Ascending aorta (tissue), 2 donors: ENCODE data around the gene GPBP1L1. TPM values are rescaled to one million over a fixed set of nuclear protein-coding genes. Genes with fewer than 3 reads are reported as not detected.

ENCODE experiments used
- DNase-seq, 2 donors: peaks; one replicate each; pipeline ENCODE4 v3.0.0-alpha.2; 2019; ENCODE audit warnings: low spot score in 2 of 2
- H3K27ac ChIP-seq, 2 donors: fragments of 200-600 bp; sonication (generic); one replicate each; pipeline ENCODE4 v1.5.1; 2016 to 2017; ENCODE audit warnings: mild to moderate bottlenecking in 1 of 2
- H3K27me3 ChIP-seq: fragments of 200-600 bp; sonication (generic); one replicate; pipeline ENCODE4 v1.5.1; 2017
- H3K36me3 ChIP-seq, 2 donors: fragments of 200-600 bp; sonication (generic); one replicate each; pipeline ENCODE4 v1.5.1; 2016
- H3K4me1 ChIP-seq, 2 donors: fragments of 200-600 bp; sonication (generic); one replicate each; pipeline ENCODE4 v1.5.1; 2016 to 2017; ENCODE audit warnings: mild to moderate bottlenecking in 1 of 2
- H3K4me3 ChIP-seq, 2 donors: fragments of 200-600 bp; sonication (generic); one replicate each; pipeline ENCODE4 v1.5.1; 2016 to 2017; ENCODE audit warnings: mild to moderate bottlenecking in 1 of 2
- H3K9me3 ChIP-seq, 2 donors: fragments of 200-600 bp; sonication (generic); one replicate each; pipeline ENCODE4 v1.5.1; 2016
- intact Hi-C: fragments of 100-400 bp; cut with DNase I; formaldehyde crosslinking; loops from one replicate; pipeline ENCODE4 v1.15.1; 2023
- total RNA-seq: library from RNA; depleted of rRNA; stranded (reverse); fragments of >200 nt; gene quantifications from one replicate; pipeline ENCODE4 v1.1.0, GENCODE V29; 2016
- TF ChIP-seq, protein P1 (sequence below), 3 experiments: fragments of 200-600 bp in 2 of 3; fragments of 450-650 bp in 1 of 3; sonication (generic) in 2 of 3; IDR thresholded peaks; one replicate each; pipeline ENCODE4 v1.5.1; 2016 to 2019; ENCODE audit warnings: antibody characterized with exemption in 3 of 3, mild to moderate bottlenecking in 1 of 3, moderate library complexity in 1 of 3

GPBP1L1 gene
- total RNA-seq, 1 donor from 2014 or later, result 161 TPM

DNA sequence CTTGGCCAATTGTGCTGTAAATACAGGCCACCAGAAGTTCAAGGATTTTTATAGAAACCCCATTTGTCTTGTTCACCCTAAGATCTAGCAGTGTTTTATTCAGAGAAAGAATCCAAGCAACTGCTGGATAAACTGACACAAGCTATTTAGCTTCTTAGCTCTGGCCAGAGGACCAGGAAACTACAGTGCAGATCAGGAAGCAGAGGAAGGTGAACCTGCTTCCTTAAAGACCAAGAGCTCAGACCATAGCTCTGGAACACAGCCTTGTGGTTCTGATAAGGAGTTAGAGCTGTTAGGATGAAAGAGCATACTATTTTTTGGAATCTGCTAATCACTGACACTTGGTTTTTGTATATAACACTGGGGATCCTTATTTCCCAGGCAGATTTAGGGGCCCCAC lies 57.3 kb downstream of the GPBP1L1 start:
- Histone ChIP-seq H3K9me3 (no peaks in the 10 kb centered on the region), H3K4me1 (no peaks in the 10 kb centered on the region), H3K27ac (no peak overlapping the region), H3K4me3 (no peak overlapping the region), H3K36me3 (peaks cover 67 to 84% of the 10 kb centered on the region in 2 donors), H3K27me3 (no peaks in the 10 kb centered on the region)
- TF ChIP-seq, protein P1, sequence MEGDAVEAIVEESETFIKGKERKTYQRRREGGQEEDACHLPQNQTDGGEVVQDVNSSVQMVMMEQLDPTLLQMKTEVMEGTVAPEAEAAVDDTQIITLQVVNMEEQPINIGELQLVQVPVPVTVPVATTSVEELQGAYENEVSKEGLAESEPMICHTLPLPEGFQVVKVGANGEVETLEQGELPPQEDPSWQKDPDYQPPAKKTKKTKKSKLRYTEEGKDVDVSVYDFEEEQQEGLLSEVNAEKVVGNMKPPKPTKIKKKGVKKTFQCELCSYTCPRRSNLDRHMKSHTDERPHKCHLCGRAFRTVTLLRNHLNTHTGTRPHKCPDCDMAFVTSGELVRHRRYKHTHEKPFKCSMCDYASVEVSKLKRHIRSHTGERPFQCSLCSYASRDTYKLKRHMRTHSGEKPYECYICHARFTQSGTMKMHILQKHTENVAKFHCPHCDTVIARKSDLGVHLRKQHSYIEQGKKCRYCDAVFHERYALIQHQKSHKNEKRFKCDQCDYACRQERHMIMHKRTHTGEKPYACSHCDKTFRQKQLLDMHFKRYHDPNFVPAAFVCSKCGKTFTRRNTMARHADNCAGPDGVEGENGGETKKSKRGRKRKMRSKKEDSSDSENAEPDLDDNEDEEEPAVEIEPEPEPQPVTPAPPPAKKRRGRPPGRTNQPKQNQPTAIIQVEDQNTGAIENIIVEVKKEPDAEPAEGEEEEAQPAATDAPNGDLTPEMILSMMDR (IDR thresholded peaks at IDR 0.05), result no peak
- intact Hi-C loops, result no loop called here
- DNase-seq, result no peak

DNA sequence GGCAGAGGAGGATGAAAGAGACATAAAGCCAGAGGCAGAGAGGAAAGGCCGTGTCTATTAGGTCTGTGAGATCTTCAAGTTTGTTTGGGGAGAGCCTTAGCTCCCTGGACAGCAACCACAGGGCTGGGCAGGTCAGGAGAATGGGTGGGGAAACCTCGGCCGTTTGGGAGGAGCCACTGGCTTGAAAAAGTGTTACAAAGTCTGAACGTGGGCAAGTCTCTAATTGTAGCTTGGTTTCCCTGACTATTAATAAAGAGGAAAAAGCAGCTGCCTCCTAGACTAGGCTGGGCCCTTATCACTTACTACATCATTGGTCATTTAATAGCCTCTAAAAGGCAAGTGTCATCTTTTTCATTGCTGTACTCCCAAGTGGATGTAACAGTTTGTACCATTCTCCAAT lies 62.4 kb downstream of the GPBP1L1 start, which contains the start of gene CCDC17:
Gene CCDC17, minus strand, starts transcription at position 83 of the 400 bp plus-strand sequence. CDS start 145 bp downstream, outside the sequence.
- Histone ChIP-seq H3K4me1 (peaks cover 0 to 3% of the 10 kb centered on the region in 2 donors), H3K36me3 (peaks cover 20 to 36% of the 10 kb centered on the region in 2 donors), H3K27me3 (no peaks in the 10 kb centered on the region), H3K27ac (peak within 1 kb of the TSS; percentile 37 to 62), H3K4me3 (peak within 1 kb of the TSS; percentile 39 to 51), H3K9me3 (no peaks in the 10 kb centered on the region)
- DNase-seq, result no peak
- TF ChIP-seq, protein P1 (IDR thresholded peaks at IDR 0.05), result no peak
- intact Hi-C loops, result no loop called here

DNA sequence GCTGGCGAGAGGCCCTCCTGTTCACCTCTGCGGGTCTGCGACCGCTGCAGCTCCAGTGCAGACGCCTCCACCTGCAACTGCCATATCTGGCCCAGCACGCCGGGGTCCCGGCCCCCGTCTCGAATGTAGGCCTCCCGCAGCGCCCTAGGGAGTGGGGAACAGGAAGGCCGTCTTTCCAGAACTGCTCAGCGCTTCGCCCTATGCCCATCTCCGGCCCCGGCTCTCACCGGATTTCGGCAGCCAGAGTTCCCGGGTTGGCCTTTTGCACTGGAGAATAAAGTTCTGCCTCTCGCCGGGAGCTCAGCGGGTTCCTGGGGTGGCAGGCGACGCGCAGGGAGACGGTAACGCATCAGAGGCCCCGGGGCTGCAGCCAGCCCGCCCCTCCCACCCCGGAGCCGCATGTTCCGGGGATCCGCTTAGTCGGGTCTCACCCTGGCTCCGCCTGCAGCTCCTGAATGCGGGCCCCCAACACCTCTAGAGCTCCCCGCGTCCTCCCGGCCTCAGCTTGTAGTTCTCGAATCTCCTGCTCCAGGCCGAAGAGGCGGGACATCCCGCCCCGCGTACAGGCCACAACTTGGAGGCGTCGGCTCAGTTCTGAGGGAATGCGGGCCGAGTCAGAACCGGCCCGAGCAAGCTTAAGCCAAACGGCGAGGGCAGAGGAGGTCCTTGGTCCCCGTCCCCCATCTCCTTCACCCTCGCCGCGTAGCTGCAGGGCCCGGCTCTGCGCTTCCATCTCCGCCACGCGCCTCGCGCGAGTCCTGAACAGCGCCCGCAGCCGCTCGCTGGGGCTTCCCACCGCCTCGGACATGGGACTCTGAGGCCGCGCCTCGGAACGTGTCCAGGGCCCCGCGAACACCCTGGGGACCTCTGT lies 63.6 kb downstream of the GPBP1L1 start:
- Histone ChIP-seq H3K4me3 (peak overlapping the region; percentile 39 to 51), H3K36me3 (peaks cover 10 to 34% of the 10 kb centered on the region in 2 donors)

DNA sequence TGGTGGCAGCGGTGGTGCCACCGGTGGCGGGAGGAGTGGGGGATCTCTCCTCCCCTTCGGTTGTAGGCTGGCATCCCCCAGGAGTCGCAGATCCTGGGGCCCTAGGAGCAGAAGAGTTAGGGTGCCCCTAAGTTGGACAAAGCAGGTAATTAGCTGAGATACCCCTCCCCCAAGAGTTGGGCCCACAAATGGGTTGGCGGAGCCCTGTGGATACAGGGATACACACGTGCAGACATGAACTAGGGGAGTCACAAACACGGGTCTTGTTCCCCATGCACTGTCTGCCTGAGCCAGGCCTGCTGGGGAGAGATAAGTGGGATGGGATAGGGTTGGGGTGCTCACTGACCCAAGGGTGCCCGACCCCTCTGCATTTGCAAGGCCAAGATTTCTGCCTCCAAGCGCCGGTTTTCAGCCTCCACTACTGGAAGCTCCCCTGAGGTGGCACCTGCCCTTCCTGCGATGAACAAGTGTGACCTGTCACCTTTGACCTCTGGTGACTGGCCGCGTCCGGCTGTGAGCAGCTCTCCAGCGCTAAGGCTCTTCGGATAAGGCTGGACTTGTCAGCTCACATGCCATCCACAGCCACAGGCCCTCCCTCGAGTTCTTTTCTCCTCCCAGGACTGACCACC lies 64.3 kb downstream of the GPBP1L1 start:
- intact Hi-C loops, result no loop called here
- Histone ChIP-seq H3K27me3 (no peaks in the 10 kb centered on the region), H3K27ac (peak overlapping the region; percentile 37 to 62), H3K9me3 (no peaks in the 10 kb centered on the region), H3K4me3 (peak overlapping the region; percentile 39 to 51), H3K36me3 (peaks cover 13 to 34% of the 10 kb centered on the region in 2 donors), H3K4me1 (peaks cover 0 to 3% of the 10 kb centered on the region in 2 donors)
- TF ChIP-seq, protein P1 (IDR thresholded peaks at IDR 0.05), result no peak
- no peak for DNase-seq

More for the DNA sequence above, 63.6 kb downstream of the GPBP1L1 start:
- DNase-seq, result no peak
- peaks cover 0 to 3% of the 10 kb centered on the region in 2 donors for H3K4me1 ChIP-seq
- peak overlapping the region; percentile 37 to 62 for H3K27ac ChIP-seq
- TF ChIP-seq, protein P1 (IDR thresholded peaks at IDR 0.05), result no peak
- no peaks in the 10 kb centered on the region for H3K27me3 ChIP-seq
- intact Hi-C loops, result no loop called here
- H3K9me3 ChIP-seq, result no peaks in the 10 kb centered on the region

DNA sequence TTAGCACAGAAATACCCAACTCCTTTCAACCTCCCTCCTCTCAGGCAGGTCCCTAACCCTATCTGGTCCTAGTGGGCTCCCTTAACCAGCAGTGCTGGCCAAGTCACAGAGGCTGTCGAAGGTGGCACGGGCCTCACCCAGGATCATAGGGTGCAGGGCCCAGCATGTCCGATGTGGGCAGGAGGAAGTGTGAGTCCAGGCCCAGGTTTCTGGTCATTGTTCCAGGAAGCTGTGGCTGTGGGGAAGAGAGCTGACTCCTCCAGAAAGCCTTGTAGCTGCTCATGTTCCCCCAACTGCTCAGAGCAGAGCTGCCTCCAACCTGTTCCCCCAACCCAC lies 64.9 kb downstream of the GPBP1L1 start:
- Histone ChIP-seq H3K36me3 (peaks cover 15 to 34% of the 10 kb centered on the region in 2 donors), H3K4me1 (peaks cover 0 to 3% of the 10 kb centered on the region in 2 donors), H3K27ac (peak overlapping the region; percentile 7 to 62), H3K4me3 (no peak overlapping the region), H3K9me3 (no peaks in the 10 kb centered on the region), H3K27me3 (no peaks in the 10 kb centered on the region)
- no peak for DNase-seq
- TF ChIP-seq, protein P1 (IDR thresholded peaks at IDR 0.05), result no peak
- intact Hi-C loops, result no loop called here
